ENCODE measurements around the gene PTPRE. TPM values are rescaled to one million over a fixed set of nuclear protein-coding genes. Genes with fewer than 3 reads are reported as not detected.

PTPRE gene
- total and polyA plus RNA-seq, 9 donors = 2.1 to 15.5 (median 6.9) TPM

GRCh38 chr10:127982601-127983000 is 75.7 kb downstream of the PTPRE start:
- WGBS, 3 donors = 72 to 80% (median 77%) methylated on average over 10 of the region's 10 CpGs

DNA sequence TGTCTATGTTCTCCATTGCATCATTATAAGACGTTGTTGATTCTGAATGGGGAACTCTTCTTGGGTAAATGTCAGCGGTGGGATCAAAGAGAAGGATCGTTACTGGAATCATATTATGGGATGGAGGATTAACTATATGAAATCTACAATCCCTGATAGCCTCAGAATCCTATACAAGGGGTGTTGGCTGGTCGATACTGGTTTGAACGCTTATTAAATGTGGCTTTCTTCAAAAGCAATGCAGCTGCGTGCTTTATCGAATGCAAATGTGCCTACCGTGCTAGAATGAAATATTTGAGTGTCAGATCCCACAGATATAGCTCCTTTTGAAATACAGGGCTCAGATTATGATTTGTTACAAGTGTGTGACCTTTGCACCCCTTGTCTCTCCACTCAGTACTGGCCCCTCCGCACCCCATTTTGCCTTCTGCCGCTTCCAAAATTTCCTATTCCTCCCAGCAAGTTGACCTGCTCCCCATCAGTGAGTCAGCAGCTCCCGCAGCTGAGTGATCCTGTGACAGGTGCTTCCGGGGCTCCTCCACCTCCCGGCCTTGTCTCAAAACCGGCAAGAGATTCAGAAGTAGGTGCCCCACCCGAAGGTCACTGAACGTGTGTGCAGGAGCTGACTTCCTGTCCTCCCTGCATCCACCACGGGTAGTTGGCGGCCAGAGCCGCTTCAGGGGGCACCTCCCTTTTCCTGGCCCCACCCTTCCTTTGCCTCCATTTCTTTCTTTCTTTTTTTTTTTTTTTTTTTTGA is 76.6 kb downstream of the PTPRE start:
- intact Hi-C loops (cut with DNase I) = no loop called here
- Histone ChIP-seq H3K9me3 (no peaks in the 10 kb centered on the region), H3K4me3 (no peak overlapping the region), H3K27ac (no peak overlapping the region), H3K4me1 (ENCODE audit: insufficient read depth) (no peaks in the 10 kb centered on the region), H3K36me3 (no peaks in the 10 kb centered on the region), H3K27me3 (no peaks in the 10 kb centered on the region)
- TF ChIP-seq POLR2A (IDR thresholded peaks at IDR 0.05) = no peak
- no peak for TF ChIP-seq EP300 (IDR thresholded peaks at IDR 0.05)
- TF ChIP-seq CTCF (IDR thresholded peaks at IDR 0.05) = no peak
- DNase-seq = no peak
- WGBS, 3 donors = 73 to 86% (median 75%) methylated on average over 19 of the region's 19 CpGs

More at GRCh38 chr10:127982601-127983000, 75.7 kb downstream of the PTPRE start:
- no peak overlapping the region for H3K4me3 ChIP-seq
- DNase-seq = no peak
- H3K27me3 ChIP-seq = no peaks in the 10 kb centered on the region
- H3K4me1 ChIP-seq (ENCODE audit: insufficient read depth) = peaks cover 6% of the 10 kb centered on the region
- intact Hi-C loops (cut with DNase I) = no loop called here
- H3K9me3 ChIP-seq = no peaks in the 10 kb centered on the region
- H3K36me3 ChIP-seq = no peaks in the 10 kb centered on the region
- no peak for TF ChIP-seq POLR2A (IDR thresholded peaks at IDR 0.05)
- no peak for TF ChIP-seq CTCF (IDR thresholded peaks at IDR 0.05)
- no peak for TF ChIP-seq EP300 (IDR thresholded peaks at IDR 0.05)
- no peak overlapping the region for H3K27ac ChIP-seq

DNA sequence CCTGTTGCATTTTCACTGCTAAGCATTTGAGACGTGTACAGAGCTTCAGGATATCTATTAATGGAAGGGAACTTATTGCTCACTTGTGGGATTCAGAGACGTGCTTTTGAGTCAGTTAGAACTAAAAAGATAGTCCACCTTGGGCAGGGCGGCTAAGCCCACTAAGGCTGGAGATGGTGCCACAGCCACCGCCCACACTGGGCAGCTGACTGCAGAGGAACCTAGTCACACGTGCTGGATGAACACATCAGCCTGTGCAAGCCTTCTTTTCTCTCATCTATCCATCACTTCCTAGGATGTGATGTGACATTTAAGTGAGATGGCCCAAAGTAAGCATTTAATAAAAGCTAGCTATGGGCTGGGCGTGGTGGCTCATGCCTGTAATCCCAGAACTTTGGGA is 78.0 kb downstream of the PTPRE start:
- DNase-seq = no peak
- no peak for TF ChIP-seq CTCF (IDR thresholded peaks at IDR 0.05)
- TF ChIP-seq EP300 (IDR thresholded peaks at IDR 0.05) = no peak
- no peak for TF ChIP-seq POLR2A (IDR thresholded peaks at IDR 0.05)
- intact Hi-C loops (cut with DNase I) = no loop called here

DNA sequence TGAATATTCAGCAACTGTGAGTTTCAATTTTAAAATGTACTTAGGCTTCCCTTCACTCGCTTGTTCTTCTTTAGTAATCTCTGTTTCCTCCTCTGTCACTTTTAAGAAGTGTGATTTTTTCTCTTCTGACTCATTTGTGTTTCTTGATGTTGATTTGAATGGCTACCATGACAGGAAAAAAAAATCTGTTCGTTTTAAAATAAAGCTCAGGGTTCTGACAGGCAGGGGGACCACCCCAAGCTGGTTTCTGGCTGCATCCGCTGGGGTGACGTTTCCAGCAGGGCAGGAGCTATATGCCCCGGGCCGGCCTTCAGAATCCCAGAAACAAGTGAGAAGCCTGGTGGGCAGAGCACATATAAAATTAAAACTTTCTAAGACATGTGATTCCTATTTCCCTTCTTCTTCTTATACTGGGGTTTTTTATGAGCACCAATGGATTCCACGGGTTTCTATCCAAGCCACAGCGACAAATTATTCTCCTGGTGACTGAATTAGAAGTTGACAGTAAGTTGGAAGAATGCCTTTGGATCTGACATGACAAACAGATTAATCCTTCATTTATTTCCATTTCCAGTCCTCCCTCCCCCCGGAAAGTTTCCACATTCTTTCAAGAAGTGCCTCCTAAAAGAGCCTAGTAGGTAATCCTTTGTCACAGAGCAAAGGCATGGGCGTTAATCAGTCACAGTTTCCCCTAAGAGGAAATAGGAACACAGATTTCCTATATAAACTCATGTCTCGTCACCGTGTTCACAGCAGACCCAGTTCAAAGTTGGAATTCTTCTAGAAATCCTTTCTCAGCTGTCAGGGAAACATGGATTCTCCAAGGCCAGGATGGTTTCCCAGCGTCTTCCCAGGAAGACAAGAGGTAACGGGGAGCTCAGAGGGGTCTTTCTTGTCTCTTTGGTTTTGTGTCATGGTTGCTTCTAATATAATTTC is 79.9 kb downstream of the PTPRE start:
- 83 to 88% (median 87%) methylated on average over 14 of the region's 14 CpGs for WGBS, 3 donors
- TF ChIP-seq CTCF (IDR thresholded peaks at IDR 0.05) = no peak
- no peak for TF ChIP-seq EP300 (IDR thresholded peaks at IDR 0.05)
- TF ChIP-seq POLR2A (IDR thresholded peaks at IDR 0.05) = no peak
- H3K27me3 ChIP-seq = no peaks in the 10 kb centered on the region
- H3K9me3 ChIP-seq = no peaks in the 10 kb centered on the region
- peaks cover 3% of the 10 kb centered on the region for H3K4me1 ChIP-seq (ENCODE audit: insufficient read depth)
- DNase-seq = no peak
- intact Hi-C loops (cut with DNase I) = no loop called here
- H3K36me3 ChIP-seq = no peaks in the 10 kb centered on the region
- no peak overlapping the region for H3K27ac ChIP-seq
- no peak overlapping the region for H3K4me3 ChIP-seq

More for the DNA sequence above, 78.0 kb downstream of the PTPRE start:
- 88 to 90% (median 90%) methylated on average over 6 of the region's 6 CpGs for WGBS, 3 donors
- no peaks in the 10 kb centered on the region for H3K36me3 ChIP-seq
- H3K4me3 ChIP-seq = no peak overlapping the region
- no peaks in the 10 kb centered on the region for H3K4me1 ChIP-seq (ENCODE audit: insufficient read depth)
- no peaks in the 10 kb centered on the region for H3K9me3 ChIP-seq
- H3K27ac ChIP-seq = no peak overlapping the region
- H3K27me3 ChIP-seq = no peaks in the 10 kb centered on the region
